Measurements from ENCODE around the gene PTPRG. TPM values are rescaled to one million over a fixed set of nuclear protein-coding genes. Genes with fewer than 3 reads are reported as not detected.

PTPRG gene
- total and polyA plus RNA-seq, 2 experiments from 2014 or later = 8.5 to 34.9 TPM

GRCh38 chr3:61669668-61670299 is 108.4 kb downstream of the PTPRG start:
- Histone ChIP-seq H3K79me2 (peaks cover 31% of the 10 kb centered on the region), H3K4me1 (ENCODE audit: insufficient read depth) (peaks cover 4% of the 10 kb centered on the region), H3K9me2 (replicated peaks; ENCODE audit: insufficient read depth) (no peaks in the 10 kb centered on the region), H3K36me3 (replicated peaks; ENCODE audit: insufficient read depth, low read depth) (no peaks in the 10 kb centered on the region), H3K27ac (no peak overlapping the region), H2AFZ (no peak overlapping the region), H3K4me3 (no peak overlapping the region), H3K27me3 (no peaks in the 10 kb centered on the region), H3K9me3 (ENCODE audit: low read depth) (no peaks in the 10 kb centered on the region), H4K20me1 (ENCODE audit: insufficient read depth, poor library complexity, severe bottlenecking) (no peaks in the 10 kb centered on the region), H3K4me2 (no peak overlapping the region)
- 60% methylated on average over 6 of the region's 6 CpGs for WGBS (ENCODE audit: low lambda C conversion rate, missing lambda C conversion rate)
- no peak for DNase-seq (ENCODE audit: low spot score)
- no peak for TF ChIP-seq CTCF (IDR thresholded peaks at IDR 0.05; ENCODE audit: poor library complexity)
- no peak for TF ChIP-seq EZH2 (IDR thresholded peaks at IDR 0.05; ENCODE audit: borderline replicate concordance)
- no peak for TF ChIP-seq EZH2phosphoT487 (IDR thresholded peaks at IDR 0.05; ENCODE audit: low read depth, severe bottlenecking, unreplicated experiment)

GRCh38 chr3:61673651-61674050 is 112.3 kb downstream of the PTPRG start:
- DNase-seq (ENCODE audit: low spot score) = no peak
- 81% methylated on average over 3 of the region's 3 CpGs for WGBS (ENCODE audit: low lambda C conversion rate, missing lambda C conversion rate)
- no peaks in the 10 kb centered on the region for H3K9me2 ChIP-seq (replicated peaks; ENCODE audit: insufficient read depth)

GRCh38 chr3:61674596-61674995 is 113.2 kb downstream of the PTPRG start:
- Histone ChIP-seq H3K9me2 (replicated peaks; ENCODE audit: insufficient read depth) (no peaks in the 10 kb centered on the region), H3K4me1 (ENCODE audit: insufficient read depth) (peaks cover 3% of the 10 kb centered on the region), H3K9me3 (ENCODE audit: low read depth) (no peaks in the 10 kb centered on the region), H3K79me2 (peaks cover 31% of the 10 kb centered on the region), H3K27me3 (no peaks in the 10 kb centered on the region), H3K36me3 (replicated peaks; ENCODE audit: insufficient read depth, low read depth) (no peaks in the 10 kb centered on the region), H3K27ac (no peak overlapping the region), H2AFZ (no peak overlapping the region), H4K20me1 (ENCODE audit: insufficient read depth, poor library complexity, severe bottlenecking) (no peaks in the 10 kb centered on the region), H3K4me3 (no peak overlapping the region), H3K4me2 (no peak overlapping the region)
- no peak for DNase-seq (ENCODE audit: low spot score)
- WGBS (ENCODE audit: low lambda C conversion rate, missing lambda C conversion rate) = 38% methylated on average over 1 of the region's 1 CpG
- TF ChIP-seq CTCF (IDR thresholded peaks at IDR 0.05; ENCODE audit: poor library complexity) (no peak), EZH2phosphoT487 (IDR thresholded peaks at IDR 0.05; ENCODE audit: low read depth, severe bottlenecking, unreplicated experiment) (no peak)

More at GRCh38 chr3:61673651-61674050, 112.3 kb downstream of the PTPRG start:
- TF ChIP-seq EZH2 (IDR thresholded peaks at IDR 0.05; ENCODE audit: borderline replicate concordance) (no peak), EZH2phosphoT487 (IDR thresholded peaks at IDR 0.05; ENCODE audit: low read depth, severe bottlenecking, unreplicated experiment) (no peak), CTCF (IDR thresholded peaks at IDR 0.05; ENCODE audit: poor library complexity) (no peak)
- Histone ChIP-seq H3K4me1 (ENCODE audit: insufficient read depth) (peaks cover 4% of the 10 kb centered on the region), H3K9me3 (ENCODE audit: low read depth) (no peaks in the 10 kb centered on the region), H2AFZ (no peak overlapping the region), H3K4me2 (no peak overlapping the region), H3K4me3 (no peak overlapping the region), H3K36me3 (replicated peaks; ENCODE audit: insufficient read depth, low read depth) (no peaks in the 10 kb centered on the region), H3K27ac (no peak overlapping the region), H3K79me2 (peaks cover 27% of the 10 kb centered on the region), H4K20me1 (ENCODE audit: insufficient read depth, poor library complexity, severe bottlenecking) (no peaks in the 10 kb centered on the region), H3K27me3 (no peaks in the 10 kb centered on the region)
